Measurements from ENCODE around the gene FAM53B. TPM values are rescaled to one million over a fixed set of nuclear protein-coding genes. Genes with fewer than 3 reads are reported as not detected.

FAM53B gene
- total RNA-seq, 2 donors from 2014 or later: 19.3 to 22.6 TPM

- Mint-ChIP-seq H3K27ac (peak overlapping the region; percentile 63), H3K27me3 (ENCODE audit: insufficient read depth) (no peaks in the 10 kb centered on the region), H3K9me3 (no peaks in the 10 kb centered on the region), H3K4me3 (no peak overlapping the region), H3K4me1 (peaks cover 6% of the 10 kb centered on the region), H3K36me3 (ENCODE audit: low read depth) (peaks cover 11% of the 10 kb centered on the region)
- no peak overlapping the region for H3K4me3 ChIP-seq (ENCODE audit: low read length)
- no peak for TF ChIP-seq CTCF (conservative IDR thresholded peaks at IDR 0.05)
- no peak overlapping the region for H3K9ac ChIP-seq (ENCODE audit: extremely low read depth, low read length, poor library complexity, severe bottlenecking)
- DNase-seq: no peak
- no peaks in the 10 kb centered on the region for H3K9me3 ChIP-seq (ENCODE audit: control insufficient read depth, low read length)
- H3K4me1 ChIP-seq (ENCODE audit: control insufficient read depth, insufficient read depth, low read length): no peaks in the 10 kb centered on the region
- 95 to 97% methylated on average over 15 to 19 of the region's 19 CpGs for WGBS, 2 experiments (ENCODE audit: insufficient coverage in 1 of 2, insufficient read length in 1 of 2)
- H3K27ac ChIP-seq (ENCODE audit: low read depth, low read length): no peak overlapping the region
- H3K36me3 ChIP-seq (ENCODE audit: control insufficient read depth, insufficient read depth, low read length): peaks cover 20% of the 10 kb centered on the region
- no peaks in the 10 kb centered on the region for H3K27me3 ChIP-seq (ENCODE audit: control insufficient read depth, insufficient read depth, low read length, poor library complexity, severe bottlenecking)
Measured at GRCh38 chr10:124696446-124697392, 47.5 kb downstream of the FAM53B start.

GRCh38 chr10:124695259-124695658 lies 48.9 kb downstream of the FAM53B start:
- no peaks in the 10 kb centered on the region for H3K9me3 Mint-ChIP-seq
- H3K27ac Mint-ChIP-seq: no peak overlapping the region
- Histone ChIP-seq H3K9me3 (ENCODE audit: control insufficient read depth, low read length) (no peaks in the 10 kb centered on the region), H3K27ac (ENCODE audit: low read depth, low read length) (no peak overlapping the region), H3K27me3 (ENCODE audit: control insufficient read depth, insufficient read depth, low read length, poor library complexity, severe bottlenecking) (no peaks in the 10 kb centered on the region), H3K4me1 (ENCODE audit: control insufficient read depth, insufficient read depth, low read length) (no peaks in the 10 kb centered on the region), H3K36me3 (ENCODE audit: control insufficient read depth, insufficient read depth, low read length) (peaks cover 27% of the 10 kb centered on the region), H3K4me3 (ENCODE audit: low read length) (no peak overlapping the region), H3K9ac (ENCODE audit: extremely low read depth, low read length, poor library complexity, severe bottlenecking) (no peak overlapping the region)
- no peaks in the 10 kb centered on the region for H3K27me3 Mint-ChIP-seq (ENCODE audit: insufficient read depth)
- no peak for DNase-seq
- no peak overlapping the region for H3K4me3 Mint-ChIP-seq
- H3K4me1 Mint-ChIP-seq: peaks cover 6% of the 10 kb centered on the region
- no peak for TF ChIP-seq CTCF (conservative IDR thresholded peaks at IDR 0.05)
- peaks cover 11% of the 10 kb centered on the region for H3K36me3 Mint-ChIP-seq (ENCODE audit: low read depth)
- WGBS, 2 experiments (ENCODE audit: insufficient coverage in 1 of 2, insufficient read length in 1 of 2): 93 to 100% methylated on average over 3 of the region's 3 CpGs

GRCh38 chr10:124694481-124695220 lies 49.5 kb downstream of the FAM53B start:
- peaks cover 11% of the 10 kb centered on the region for H3K36me3 Mint-ChIP-seq (ENCODE audit: low read depth)
- TF ChIP-seq CTCF (conservative IDR thresholded peaks at IDR 0.05): no peak
- 91 to 99% methylated on average over 12 to 14 of the region's 14 CpGs for WGBS, 2 experiments (ENCODE audit: insufficient coverage in 1 of 2, insufficient read length in 1 of 2)
- H3K9me3 Mint-ChIP-seq: no peaks in the 10 kb centered on the region
- Histone ChIP-seq H3K4me3 (ENCODE audit: low read length) (no peak overlapping the region), H3K9ac (ENCODE audit: extremely low read depth, low read length, poor library complexity, severe bottlenecking) (no peak overlapping the region), H3K27me3 (ENCODE audit: control insufficient read depth, insufficient read depth, low read length, poor library complexity, severe bottlenecking) (no peaks in the 10 kb centered on the region), H3K9me3 (ENCODE audit: control insufficient read depth, low read length) (no peaks in the 10 kb centered on the region), H3K4me1 (ENCODE audit: control insufficient read depth, insufficient read depth, low read length) (no peaks in the 10 kb centered on the region), H3K27ac (ENCODE audit: low read depth, low read length) (peak overlapping the region; percentile 66), H3K36me3 (ENCODE audit: control insufficient read depth, insufficient read depth, low read length) (peaks cover 27% of the 10 kb centered on the region)
- peak overlapping the region; percentile 5 for H3K27ac Mint-ChIP-seq
- no peaks in the 10 kb centered on the region for H3K27me3 Mint-ChIP-seq (ENCODE audit: insufficient read depth)
- peaks cover 6% of the 10 kb centered on the region for H3K4me1 Mint-ChIP-seq
- no peak for DNase-seq
- no peak overlapping the region for H3K4me3 Mint-ChIP-seq
